Stimulated activated naive CD8-positive, alpha-beta T cell treated with anti-CD3 and anti-CD28 coated beads, Interleukin-15, amount 100 ng/mL, for 72 hours (primary cell): ENCODE measurements around the gene HPD.

Source experiments
- ATAC-seq: fragments of 150-1000 bp; cut with Tn5 transposase; 2 replicates; pipeline ENCODE4 v1.10.0; 2021; ENCODE audit warnings: mild to moderate bottlenecking, moderate library complexity
- DNase-seq, 2 donors: peaks; one replicate each; pipeline ENCODE4 v3.0.0; 2021 to 2022
- H3K27ac Mint-ChIP-seq, 2 donors: one replicate each; pipeline ENCODE4 v1.8.0; 2022; ENCODE audit warnings: mild to moderate bottlenecking in 2 of 2, mixed read lengths in 2 of 2, moderate library complexity in 2 of 2
- H3K27me3 Mint-ChIP-seq: one replicate; pipeline ENCODE4 v1.8.0; 2022; ENCODE audit warnings: mixed read lengths
- H3K4me1 Mint-ChIP-seq: one replicate; pipeline ENCODE4 v1.8.0; 2022; ENCODE audit warnings: mild to moderate bottlenecking, mixed read lengths
- H3K4me3 Mint-ChIP-seq, 2 donors: one replicate each; pipeline ENCODE4 v1.8.0; 2022; ENCODE audit warnings: mild to moderate bottlenecking in 2 of 2, mixed read lengths in 2 of 2, moderate library complexity in 1 of 2
- H3K9me3 Mint-ChIP-seq, 2 donors: one replicate each; pipeline ENCODE4 v1.8.0; 2022; ENCODE audit warnings: mixed read lengths in 2 of 2

Gene HPD

DNA sequence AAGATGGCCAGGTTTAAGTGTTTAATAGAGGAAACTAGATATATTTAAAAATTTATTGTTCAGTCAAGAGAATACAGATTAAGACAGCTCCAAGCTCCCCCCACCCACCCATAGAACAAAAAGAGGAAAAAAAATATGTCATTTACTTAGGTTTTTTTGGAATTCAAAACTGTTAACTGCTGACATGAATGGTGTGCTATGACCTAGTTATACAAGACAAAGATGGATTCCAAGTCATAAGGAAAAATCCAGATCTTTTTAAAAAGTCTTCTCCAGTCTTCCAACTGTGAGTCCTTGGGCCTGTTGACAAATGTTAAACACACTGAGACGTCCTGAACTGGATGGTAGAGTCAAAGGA lies 56.2 kb downstream of the HPD start:
- Mint-ChIP-seq H3K9me3 (no peaks in the 10 kb centered on the region), H3K4me1 (peaks cover 46% of the 10 kb centered on the region), H3K27me3 (no peaks in the 10 kb centered on the region), H3K4me3 (peak overlapping the region; percentile 98 to 99), H3K27ac (peak overlapping the region; percentile 99 to 100)
- DNase-seq (no peak), ATAC-seq (no peak)

DNA sequence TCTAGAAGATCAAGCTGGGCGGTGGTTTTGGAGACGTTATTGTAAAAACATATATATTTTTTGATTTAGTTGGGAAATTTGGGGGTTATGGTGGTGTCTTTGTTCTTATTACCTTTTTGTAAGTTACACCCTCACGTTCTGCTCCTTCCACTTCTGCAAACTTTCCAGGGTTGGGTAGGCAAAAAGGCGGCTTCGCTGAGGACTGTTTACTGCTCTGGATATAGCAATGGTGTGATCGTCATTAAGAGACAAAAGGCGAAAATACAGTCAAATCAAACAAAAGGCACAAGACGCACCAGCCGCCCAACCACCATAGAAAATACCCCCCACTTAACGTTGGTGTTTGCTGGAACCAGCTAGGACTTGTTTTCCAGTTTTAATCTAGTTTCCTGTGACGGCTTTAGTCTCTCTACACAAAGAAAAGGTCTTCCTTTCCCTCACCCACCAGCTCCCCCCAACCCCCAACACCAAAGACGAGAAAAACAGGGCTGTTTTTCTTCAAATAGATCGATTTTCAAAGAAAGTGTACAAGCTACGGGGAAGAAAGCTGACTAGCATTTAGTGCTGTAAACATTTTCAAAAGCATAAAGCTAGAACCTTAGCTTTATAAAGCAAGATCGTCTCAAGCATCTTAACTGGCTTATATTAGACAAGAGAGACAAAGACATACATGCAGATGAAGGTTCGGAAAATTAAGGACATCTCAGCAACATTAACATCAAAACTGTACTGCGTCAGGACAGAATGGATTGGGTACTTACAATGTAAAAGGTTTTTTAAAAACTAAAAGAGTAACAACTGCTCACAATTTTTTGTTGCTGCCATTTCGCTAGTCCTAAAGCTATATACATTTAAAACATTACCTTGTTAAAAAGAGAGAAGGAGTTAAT lies 56.8 kb downstream of the HPD start:
- H3K9me3 Mint-ChIP-seq, result no peaks in the 10 kb centered on the region
- peak overlapping the region; percentile 98 to 99 for H3K4me3 Mint-ChIP-seq
- peak overlapping the region; percentile 99 to 100 for H3K27ac Mint-ChIP-seq
- ATAC-seq (no peak), DNase-seq (peak in 1 of 2 donors; percentile 51)
- no peaks in the 10 kb centered on the region for H3K27me3 Mint-ChIP-seq
- peaks cover 46% of the 10 kb centered on the region for H3K4me1 Mint-ChIP-seq

DNA sequence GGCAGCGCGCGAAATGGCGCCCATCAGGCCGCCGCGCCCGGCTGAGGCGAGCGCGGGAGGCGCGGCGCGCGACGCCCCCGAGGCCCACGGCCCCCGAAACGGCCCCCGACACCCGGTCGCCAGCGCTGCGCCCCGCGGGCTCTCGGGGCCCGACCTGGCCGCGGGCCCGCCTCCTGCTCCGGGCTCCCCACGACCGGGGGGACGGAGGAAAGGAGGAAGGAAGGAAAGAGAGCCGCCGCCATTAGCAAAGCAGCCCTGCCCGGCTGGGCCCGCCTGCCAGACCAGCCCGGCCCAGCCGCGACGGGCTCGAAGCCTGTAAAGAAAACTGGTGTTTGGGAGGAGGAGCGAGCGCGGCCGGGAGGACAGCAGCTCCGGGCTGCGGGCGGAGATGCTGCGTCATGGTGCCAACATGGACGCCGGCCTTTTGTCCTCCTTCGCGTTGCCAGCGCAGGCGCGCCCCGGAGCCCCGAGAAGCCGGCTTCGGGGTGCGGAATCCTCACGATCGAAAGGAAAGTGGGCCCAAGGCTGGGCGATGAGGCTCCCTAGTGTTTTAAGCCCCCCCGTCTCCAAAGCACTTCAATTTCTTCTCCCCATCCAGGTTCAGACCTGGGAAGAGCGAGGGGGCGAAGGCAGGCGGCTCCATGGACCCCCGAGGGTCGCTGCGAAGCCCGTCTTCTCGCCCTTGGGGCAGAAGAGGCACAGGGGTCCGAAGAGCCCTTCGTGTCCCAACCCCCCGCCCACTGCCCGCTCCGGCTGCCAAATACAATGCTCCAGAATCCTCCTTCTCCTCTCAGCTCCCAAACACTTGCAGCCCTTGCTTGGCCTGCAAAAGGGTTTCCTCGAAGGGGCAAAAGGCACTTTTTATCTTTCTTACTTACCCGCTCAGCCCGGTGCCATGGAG lies 57.7 kb downstream of the HPD start:
- Mint-ChIP-seq H3K27ac (peak overlapping the region; percentile 99 to 100), H3K4me3 (peak overlapping the region; percentile 98 to 99), H3K27me3 (no peaks in the 10 kb centered on the region), H3K4me1 (peaks cover 46% of the 10 kb centered on the region), H3K9me3 (no peaks in the 10 kb centered on the region)
- DNase-seq (peak; percentile 66 to 77), ATAC-seq (no peak)

DNA sequence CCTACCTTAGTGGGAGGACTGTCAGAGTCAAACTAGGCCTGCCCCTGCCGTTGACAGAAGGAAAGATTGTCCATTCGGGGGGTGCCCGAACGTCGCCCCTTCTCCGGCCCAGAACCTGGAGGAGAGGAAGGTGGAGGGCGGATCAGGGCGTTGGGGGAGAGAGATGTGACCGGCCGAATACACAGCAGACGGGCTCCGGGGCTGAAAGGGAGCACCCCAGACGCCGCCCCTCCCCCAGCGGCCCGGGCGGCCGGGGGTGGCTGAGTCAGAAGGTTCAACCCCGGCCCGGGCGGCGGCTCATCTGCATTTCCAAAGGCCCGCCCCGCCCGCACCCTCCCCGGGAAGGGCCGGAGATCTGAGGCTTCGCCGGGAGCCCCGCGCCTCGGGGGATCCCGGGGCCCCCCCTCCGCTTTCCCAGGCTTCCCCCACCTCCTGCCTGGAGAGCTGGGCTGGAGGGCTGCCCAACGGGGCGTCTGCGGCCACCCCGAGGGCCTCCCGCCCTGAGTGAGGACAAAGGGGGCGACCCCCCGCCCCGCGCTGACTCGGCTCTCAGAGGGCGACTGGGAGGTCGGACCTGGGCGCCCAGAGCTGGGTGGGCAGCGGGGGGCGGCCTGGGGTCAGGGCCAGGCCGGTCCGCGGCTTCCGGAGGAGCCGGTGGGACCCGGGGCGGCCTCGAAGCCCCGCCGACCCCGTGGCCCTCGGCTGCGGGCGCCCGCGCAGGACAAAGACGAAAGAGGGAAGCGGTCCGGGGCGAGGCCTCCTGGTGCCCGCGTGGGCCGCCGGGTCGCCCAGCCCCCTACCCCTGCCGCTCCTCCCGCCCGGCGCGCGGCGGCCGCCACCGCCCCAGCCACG lies 58.6 kb downstream of the HPD start:
- ATAC-seq (peak; percentile 45), DNase-seq (peak; percentile 78 to 84)
- Mint-ChIP-seq H3K9me3 (no peaks in the 10 kb centered on the region), H3K27ac (peak overlapping the region; percentile 60 to 90), H3K27me3 (no peaks in the 10 kb centered on the region), H3K4me3 (peak overlapping the region; percentile 82 to 90), H3K4me1 (peaks cover 52% of the 10 kb centered on the region)

DNA sequence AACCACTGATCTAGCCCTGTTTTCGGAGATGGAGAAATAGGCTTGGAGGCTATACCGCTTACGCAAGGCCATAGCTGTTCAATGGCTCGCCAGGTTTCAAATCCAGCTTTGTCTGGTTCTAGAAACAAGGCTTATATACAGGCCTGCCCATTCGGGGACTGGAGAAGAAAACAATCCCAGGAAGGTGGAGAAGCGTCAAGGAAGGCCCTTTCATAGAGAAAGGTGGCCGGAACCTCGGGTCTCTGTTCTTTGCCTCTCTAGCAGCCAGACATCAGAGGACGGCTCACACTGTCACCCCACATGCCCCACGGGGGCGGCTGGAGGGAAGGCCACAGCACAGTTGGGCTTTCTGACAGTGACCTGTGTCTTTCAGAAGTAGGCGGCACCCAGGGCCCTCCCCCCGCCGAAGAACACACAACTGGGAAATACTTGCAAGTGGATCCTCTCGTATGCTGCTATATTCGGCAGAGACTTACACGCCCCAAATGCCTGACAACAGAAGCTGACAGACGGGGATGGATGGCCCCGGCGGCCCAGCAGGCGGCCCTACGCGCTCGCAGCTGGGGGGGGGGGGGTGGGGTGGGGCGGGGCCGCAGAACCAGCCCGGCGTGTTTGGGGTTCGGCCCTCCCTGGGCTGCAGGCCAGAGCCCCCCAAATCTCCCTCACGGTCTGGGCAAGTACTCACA lies 59.4 kb downstream of the HPD start:
- Mint-ChIP-seq H3K27me3 (no peaks in the 10 kb centered on the region), H3K4me1 (peaks cover 59% of the 10 kb centered on the region), H3K27ac (peak overlapping the region; percentile 59 to 85), H3K9me3 (no peaks in the 10 kb centered on the region), H3K4me3 (peak overlapping the region; percentile 82 to 90)
- peak; percentile 6 for ATAC-seq
- DNase-seq, result peak; percentile 50 to 65

DNA sequence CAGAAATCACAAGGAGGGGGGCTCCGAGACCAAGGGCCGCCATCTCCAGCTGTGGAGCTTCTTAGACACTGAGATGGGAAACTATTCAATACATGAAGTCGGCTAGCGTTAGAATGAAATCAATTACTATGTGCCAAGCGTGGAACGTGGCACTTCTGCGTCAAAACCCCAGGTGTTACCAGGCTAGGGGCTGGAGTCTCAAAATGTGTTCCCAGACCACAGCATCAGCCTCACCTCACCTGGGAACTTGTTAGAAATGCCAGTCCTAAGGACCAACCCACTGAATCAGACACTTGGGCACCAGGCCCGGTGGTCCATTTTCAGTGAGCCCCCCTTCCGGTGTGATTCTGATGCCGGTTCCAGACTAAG lies 59.9 kb downstream of the HPD start:
- Mint-ChIP-seq H3K9me3 (no peaks in the 10 kb centered on the region), H3K27ac (peak overlapping the region in 1 of 2 donors; percentile 85), H3K27me3 (no peaks in the 10 kb centered on the region), H3K4me1 (peaks cover 63% of the 10 kb centered on the region), H3K4me3 (peak overlapping the region; percentile 82 to 90)
- ATAC-seq (no peak), DNase-seq (no peak)

DNA sequence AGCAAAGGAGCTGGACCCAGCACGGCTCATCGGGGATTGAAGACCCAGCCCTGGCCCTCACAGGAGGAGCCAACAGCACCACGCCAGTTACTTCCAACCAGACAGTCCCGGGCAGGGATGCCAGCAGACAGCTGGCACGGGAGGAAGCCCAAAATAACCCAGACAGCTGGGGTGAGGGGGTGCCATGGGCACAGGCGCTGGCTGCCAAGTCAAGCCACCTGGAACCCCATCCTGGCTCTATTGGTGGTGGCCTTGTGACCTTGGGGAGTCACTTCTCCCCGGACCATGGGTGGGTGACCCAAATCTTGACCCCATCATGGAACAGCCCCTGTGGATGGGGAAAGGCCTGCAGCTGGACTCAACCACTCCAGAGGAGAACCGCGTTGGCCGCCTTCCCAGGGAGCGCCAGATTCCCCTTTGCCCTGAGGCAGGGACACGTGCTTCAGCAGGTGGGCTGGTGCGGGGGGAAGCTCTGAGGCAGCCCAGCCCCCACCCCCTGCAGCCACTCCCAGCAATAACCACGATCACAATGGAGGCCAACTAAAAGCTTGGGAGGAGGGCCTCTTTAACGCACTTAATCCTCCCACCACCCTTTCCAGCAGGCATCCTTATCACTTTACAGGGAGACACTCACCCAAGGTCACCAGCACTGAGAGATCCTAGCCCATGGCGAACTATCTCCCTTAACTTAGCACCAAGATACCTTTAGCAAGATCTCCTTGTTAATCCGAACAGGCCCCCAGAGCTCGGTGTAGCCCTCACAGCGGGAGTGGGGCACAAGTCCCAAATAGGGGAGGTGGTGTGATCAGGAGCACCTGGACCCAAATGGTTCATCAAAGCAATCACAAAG lies 60.5 kb downstream of the HPD start:
- DNase-seq (no peak), ATAC-seq (no peak)
- no peak overlapping the region for H3K27ac Mint-ChIP-seq
- H3K27me3 Mint-ChIP-seq, result no peaks in the 10 kb centered on the region
- H3K4me3 Mint-ChIP-seq, result peak overlapping the region; percentile 82 to 90
- no peaks in the 10 kb centered on the region for H3K9me3 Mint-ChIP-seq
- peaks cover 63% of the 10 kb centered on the region for H3K4me1 Mint-ChIP-seq

DNA sequence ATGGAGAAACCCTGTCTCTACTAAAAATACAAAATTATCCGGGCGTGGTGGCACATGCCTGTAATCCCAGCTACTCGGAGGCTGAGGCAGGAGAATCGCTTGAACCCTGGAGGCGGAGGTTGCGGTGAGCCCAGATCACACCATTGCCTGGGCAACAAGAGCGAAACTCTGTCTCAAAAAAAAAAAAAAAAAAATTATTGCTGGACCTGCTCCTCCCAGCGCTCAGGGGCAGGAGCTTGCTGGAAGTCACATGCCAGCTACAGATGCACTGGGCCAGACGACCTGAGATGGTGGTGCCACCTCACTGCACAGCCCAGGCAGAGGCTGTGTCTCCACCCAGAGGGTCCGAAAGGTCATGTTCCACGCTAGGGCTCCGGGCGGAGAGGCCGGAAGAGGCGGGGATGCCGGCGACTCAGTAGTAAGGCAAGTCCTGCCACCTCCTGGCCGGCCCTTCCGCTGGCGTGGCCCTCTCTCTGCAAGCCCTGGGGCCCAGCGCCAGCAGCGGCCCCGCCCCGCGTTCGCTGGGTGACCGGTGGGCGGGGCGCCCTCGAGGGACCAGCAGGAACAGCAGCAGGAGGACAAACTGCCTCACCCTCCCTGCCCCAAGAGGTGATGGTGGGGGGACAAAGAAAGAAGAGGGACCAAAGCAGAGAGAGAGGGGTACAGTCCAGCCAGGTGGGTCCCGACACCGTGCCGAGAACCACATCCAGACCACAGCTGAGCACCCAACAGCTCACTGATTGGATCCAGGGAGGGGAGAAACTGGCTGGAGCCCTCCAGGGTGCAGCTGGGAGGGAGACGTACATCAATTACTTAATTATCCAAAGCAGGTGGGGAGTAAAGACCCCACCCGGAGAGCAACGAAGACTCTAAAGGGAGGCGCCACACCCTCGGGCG lies 61.6 kb downstream of the HPD start:
- peak overlapping the region; percentile 62 to 90 for H3K4me3 Mint-ChIP-seq
- no peaks in the 10 kb centered on the region for H3K27me3 Mint-ChIP-seq
- DNase-seq (no peak), ATAC-seq (no peak)
- peaks cover 61% of the 10 kb centered on the region for H3K4me1 Mint-ChIP-seq
- H3K27ac Mint-ChIP-seq, result peak overlapping the region; percentile 61 to 72
- H3K9me3 Mint-ChIP-seq, result no peaks in the 10 kb centered on the region

DNA sequence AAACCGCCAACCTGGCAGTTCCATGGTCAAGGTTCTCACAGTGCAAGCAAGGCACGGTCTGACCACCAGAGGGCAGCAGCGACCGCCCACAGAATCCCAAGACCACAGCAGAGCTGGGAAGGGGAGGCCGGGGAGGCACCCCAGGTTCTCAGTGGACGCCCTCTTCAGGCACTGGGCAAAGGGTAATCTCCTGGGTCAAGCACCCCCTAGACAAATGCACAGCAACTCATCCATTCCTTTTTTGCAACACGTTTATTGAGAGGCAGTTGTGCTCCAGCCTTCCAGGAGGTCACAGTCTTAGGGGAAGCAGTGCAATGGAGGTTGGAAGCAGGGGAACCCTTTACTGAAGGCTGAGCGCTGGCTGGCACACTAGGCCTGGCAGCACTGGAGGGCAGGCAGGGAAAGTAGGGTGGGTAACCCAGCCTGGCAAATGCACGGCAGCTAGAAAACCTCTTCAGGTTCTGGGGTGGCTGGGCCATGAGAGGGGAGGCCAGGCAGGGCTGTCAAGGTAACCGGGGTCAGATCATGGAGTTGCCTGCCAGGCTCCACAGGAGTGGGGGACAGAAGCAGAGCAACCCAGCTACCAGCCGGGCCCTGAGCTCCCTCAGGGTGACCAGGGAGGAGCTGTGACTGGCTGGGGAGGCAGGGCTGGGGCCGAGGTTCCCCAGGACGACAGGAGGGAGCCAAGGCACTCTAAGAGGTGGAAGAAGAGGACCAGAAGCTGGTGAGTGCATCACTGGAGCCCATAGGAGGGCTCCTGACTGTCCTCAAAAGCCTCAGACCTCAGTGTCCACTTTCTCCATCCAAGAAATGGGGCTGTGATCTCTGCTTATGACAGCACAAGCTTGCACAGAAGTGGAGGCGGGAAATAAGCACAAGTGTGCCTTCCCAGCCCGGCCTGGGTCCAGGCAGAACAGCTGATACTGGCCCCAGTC lies 63.4 kb downstream of the HPD start:
- Mint-ChIP-seq H3K27me3 (no peaks in the 10 kb centered on the region), H3K4me3 (peak overlapping the region; percentile 92 to 98), H3K9me3 (no peaks in the 10 kb centered on the region), H3K4me1 (peaks cover 79% of the 10 kb centered on the region), H3K27ac (peak overlapping the region; percentile 58 to 93)
- ATAC-seq, result no peak
- DNase-seq, result peak; percentile 78 to 79

DNA sequence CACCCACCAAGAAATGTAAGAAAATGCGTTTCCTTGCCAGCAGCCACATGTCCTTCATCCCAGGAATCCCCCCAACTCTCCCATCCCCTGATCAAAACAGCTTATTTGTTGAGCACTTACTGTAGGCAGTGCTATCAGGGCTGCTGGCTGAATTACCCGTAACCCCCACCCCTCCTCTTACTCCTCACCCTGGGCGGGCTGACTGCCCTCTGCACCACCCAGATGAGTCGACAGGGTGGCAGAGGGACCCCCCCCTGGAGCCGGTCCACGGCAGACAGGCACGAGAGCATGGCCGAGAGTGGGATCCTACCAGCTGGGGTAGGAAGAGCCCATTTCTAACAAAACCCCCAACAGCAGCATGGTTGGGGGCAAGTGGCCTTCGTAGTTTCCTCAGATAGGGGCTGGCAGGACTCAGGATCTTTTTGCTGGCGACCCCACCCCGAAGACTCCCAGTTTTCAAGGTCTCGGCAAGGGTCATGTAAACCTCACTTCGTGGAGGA lies 64.1 kb downstream of the HPD start:
- Mint-ChIP-seq H3K27ac (peak overlapping the region; percentile 93), H3K27me3 (no peaks in the 10 kb centered on the region), H3K9me3 (no peaks in the 10 kb centered on the region), H3K4me3 (peak overlapping the region; percentile 92 to 98), H3K4me1 (peaks cover 87% of the 10 kb centered on the region)
- DNase-seq (no peak), ATAC-seq (peak; percentile 27)

DNA sequence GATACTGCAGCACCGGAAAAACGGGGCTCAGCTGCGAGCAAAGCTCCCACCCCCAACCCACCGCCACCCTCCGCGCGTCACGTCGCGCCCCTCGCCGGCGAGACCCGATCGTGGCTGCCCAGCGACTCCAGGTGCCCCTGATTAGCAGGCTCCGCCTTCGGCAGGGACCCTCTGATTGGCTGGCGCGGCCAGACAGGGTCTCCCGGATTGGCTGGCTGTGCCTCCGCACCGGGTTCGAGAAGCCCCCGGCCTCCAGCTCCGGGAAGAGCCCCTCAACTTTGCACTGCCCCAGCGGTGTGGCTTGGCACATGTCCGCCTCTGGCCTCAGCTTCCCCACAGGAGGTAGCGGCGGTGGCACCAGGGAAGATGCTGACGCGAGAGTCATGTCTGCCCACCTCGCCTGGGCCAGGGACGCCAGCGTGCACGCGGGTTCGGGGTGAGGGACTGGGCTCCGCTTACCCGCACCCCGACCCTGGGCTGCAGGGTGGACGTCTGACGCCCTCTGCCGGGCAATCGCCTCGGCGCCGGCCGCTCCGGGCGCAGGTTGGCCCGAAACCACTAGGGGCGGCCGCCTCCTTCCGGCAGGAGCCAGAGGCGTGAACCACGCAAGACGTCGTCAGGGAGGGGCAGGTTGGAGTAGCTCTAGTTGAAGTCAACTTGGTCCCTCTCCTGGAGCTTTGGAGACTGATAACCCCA lies 64.7 kb downstream of the HPD start:
- no peaks in the 10 kb centered on the region for H3K9me3 Mint-ChIP-seq
- H3K27ac Mint-ChIP-seq, result peak overlapping the region; percentile 93 to 97
- ATAC-seq (peak; percentile 72), DNase-seq (peak; percentile 98 to 99)
- no peaks in the 10 kb centered on the region for H3K27me3 Mint-ChIP-seq
- H3K4me1 Mint-ChIP-seq, result peaks cover 87% of the 10 kb centered on the region
- H3K4me3 Mint-ChIP-seq, result peak overlapping the region; percentile 92 to 98

DNA sequence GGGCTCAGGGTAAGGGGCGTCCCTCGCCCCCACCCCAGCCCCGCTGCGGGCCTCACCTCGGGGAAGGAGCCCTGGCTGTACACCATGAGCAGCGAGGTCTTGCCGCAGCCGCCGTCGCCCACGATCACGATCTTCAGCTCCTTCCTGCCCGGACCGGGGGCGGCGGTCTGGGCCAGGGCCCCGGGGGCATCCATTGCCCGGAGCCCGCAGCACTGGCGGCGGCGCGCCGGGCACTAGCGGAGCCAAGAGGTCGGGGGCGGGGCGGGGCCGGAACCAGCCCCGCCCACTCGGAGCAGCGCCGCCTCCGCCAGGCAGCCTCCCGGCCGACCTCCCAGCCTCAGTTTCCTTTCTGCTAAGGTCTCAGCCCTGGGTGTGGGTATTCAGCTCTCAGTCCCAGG lies 65.2 kb downstream of the HPD start, which contains the start of gene RHOF:
Gene RHOF, minus strand, starts transcription at position 249 of the 398 bp plus-strand sequence. Its CDS starts 55 bp downstream, at position 194.
- ATAC-seq, result peak; percentile 25
- DNase-seq, result no peak
- peak within 1 kb of the TSS; percentile 93 to 97 for H3K27ac Mint-ChIP-seq

More for the DNA sequence above, 65.2 kb downstream of the HPD start, which contains the start of gene RHOF:
- Mint-ChIP-seq H3K27me3 (no peaks in the 10 kb centered on the region), H3K9me3 (no peaks in the 10 kb centered on the region), H3K4me1 (peaks cover 87% of the 10 kb centered on the region), H3K4me3 (peak within 1 kb of the TSS; percentile 92 to 98)
